ENCODE data around the gene RAF1.
"Not testable (repeated sequence)": the region's sequence is repeated elsewhere in the genome, so short reads cannot be mapped to it uniquely, and the experiment has no call there.

- TF ChIP-seq CTCF (IDR thresholded peaks at IDR 0.05 in 8 of 11, conservative IDR thresholded peaks at IDR 0.05 in 3 of 11); POLR2AphosphoS5 (IDR thresholded peaks at IDR 0.05); POLR2A (IDR thresholded peaks at IDR 0.05): not testable (repeated sequence)
These were observed 2.5 kb downstream of the RAF1 start for GRCh38 chr3:12661375-12661774.

Data from spleen (tissue), 7 donors.